Neutrophil (primary cell): ENCODE data around the gene MLXIP.

Source experiments
- H3K27ac ChIP-seq: fragments of 200-600 bp; sonication (generic); 2 replicates; pipeline ENCODE4 v1.5.1; 2016; ENCODE audit warnings: mild to moderate bottlenecking, moderate library complexity
- H3K27me3 ChIP-seq: fragments of 200-600 bp; sonication (generic); 2 replicates; pipeline ENCODE4 v1.6.0; 2016; ENCODE audit warnings: mild to moderate bottlenecking
- H3K36me3 ChIP-seq: fragments of 200-600 bp; sonication (generic); 2 replicates; pipeline ENCODE4 v1.5.1; 2017
- H3K4me1 ChIP-seq, 2 experiments: fragments of 200-600 bp in 1 of 2; sonication (generic) in 1 of 2; 1 replicate in 1 of 2; 2 replicates in 1 of 2; pipeline versions ENCODE4 v1.5.1 to v1.6.1; 2013 to 2016; ENCODE audit warnings: low read depth in 1 of 2, low read length in 1 of 2, mild to moderate bottlenecking in 1 of 2, moderate library complexity in 1 of 2; ENCODE audit not compliant: control insufficient read depth in 1 of 2, insufficient read depth in 1 of 2
- H3K4me3 ChIP-seq, 2 experiments: fragments of 200-600 bp in 1 of 2; sonication (generic) in 1 of 2; 1 replicate in 1 of 2; 2 replicates in 1 of 2; pipeline ENCODE4 v1.5.1; 2013 to 2016; ENCODE audit warnings: low read depth in 1 of 2, low read length in 1 of 2, mild to moderate bottlenecking in 1 of 2, moderate library complexity in 1 of 2
- H3K9me3 ChIP-seq: fragments of 200-600 bp; sonication (generic); 2 replicates; pipeline ENCODE4 v1.5.1; 2016
- TF ChIP-seq, protein P1 (sequence below): fragments of 200-600 bp; sonication (generic); IDR thresholded peaks from 2 replicates; pipeline ENCODE4 v1.5.1; 2016; ENCODE audit warnings: antibody characterized with exemption

Gene MLXIP

DNA sequence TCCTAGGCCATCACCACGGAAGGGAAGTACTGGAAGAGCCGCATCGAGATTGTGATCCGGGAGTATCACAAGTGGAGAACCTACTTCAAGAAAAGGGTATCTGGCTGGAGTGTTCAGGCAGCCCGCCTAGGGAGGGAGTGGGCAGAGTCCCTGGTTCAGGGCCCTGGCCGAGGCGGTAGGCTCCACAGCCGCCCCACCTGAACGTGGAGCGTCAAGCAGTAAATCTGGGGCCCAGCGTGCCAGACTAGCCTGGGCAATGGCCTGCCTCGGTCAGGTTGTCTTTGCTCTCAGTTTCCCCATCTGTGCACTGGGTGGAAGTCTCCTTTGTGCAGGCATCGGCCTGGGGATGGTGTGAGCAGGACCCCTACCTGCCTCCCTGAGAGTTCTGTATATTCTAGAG is 50.6 kb downstream of the MLXIP start:
- TF ChIP-seq, protein P1, sequence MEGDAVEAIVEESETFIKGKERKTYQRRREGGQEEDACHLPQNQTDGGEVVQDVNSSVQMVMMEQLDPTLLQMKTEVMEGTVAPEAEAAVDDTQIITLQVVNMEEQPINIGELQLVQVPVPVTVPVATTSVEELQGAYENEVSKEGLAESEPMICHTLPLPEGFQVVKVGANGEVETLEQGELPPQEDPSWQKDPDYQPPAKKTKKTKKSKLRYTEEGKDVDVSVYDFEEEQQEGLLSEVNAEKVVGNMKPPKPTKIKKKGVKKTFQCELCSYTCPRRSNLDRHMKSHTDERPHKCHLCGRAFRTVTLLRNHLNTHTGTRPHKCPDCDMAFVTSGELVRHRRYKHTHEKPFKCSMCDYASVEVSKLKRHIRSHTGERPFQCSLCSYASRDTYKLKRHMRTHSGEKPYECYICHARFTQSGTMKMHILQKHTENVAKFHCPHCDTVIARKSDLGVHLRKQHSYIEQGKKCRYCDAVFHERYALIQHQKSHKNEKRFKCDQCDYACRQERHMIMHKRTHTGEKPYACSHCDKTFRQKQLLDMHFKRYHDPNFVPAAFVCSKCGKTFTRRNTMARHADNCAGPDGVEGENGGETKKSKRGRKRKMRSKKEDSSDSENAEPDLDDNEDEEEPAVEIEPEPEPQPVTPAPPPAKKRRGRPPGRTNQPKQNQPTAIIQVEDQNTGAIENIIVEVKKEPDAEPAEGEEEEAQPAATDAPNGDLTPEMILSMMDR, result no peak
- Histone ChIP-seq H3K27ac (no peak overlapping the region), H3K9me3 (no peaks in the 10 kb centered on the region), H3K4me3 (no peak overlapping the region), H3K27me3 (no peaks in the 10 kb centered on the region), H3K4me1 (no peaks in the 10 kb centered on the region), H3K36me3 (peaks cover 69% of the 10 kb centered on the region)

DNA sequence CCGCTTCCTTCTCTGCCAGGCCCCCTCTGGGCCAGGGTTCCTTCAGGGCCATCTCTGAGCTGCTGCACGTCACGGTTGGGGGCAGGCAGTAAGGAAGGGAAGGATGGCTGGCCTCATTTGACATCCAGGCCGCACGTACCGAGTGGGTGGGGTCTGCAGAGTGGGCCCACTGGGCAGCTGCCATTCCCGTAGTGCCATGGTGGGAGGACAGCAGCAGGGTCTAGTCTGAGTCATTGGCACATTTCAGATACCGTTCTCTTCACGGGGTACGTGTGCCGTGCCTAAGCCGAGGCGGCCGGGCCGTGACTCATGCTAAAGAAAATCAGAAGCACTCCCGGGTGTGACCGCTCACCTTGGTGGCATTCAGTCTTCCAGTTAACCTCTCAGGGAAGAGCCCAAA is 51.6 kb downstream of the MLXIP start:
- Histone ChIP-seq H3K27me3 (no peaks in the 10 kb centered on the region), H3K27ac (no peak overlapping the region), H3K4me1 (no peaks in the 10 kb centered on the region), H3K4me3 (no peak overlapping the region), H3K9me3 (no peaks in the 10 kb centered on the region), H3K36me3 (peaks cover 79% of the 10 kb centered on the region)
- TF ChIP-seq, protein P1, result no peak

DNA sequence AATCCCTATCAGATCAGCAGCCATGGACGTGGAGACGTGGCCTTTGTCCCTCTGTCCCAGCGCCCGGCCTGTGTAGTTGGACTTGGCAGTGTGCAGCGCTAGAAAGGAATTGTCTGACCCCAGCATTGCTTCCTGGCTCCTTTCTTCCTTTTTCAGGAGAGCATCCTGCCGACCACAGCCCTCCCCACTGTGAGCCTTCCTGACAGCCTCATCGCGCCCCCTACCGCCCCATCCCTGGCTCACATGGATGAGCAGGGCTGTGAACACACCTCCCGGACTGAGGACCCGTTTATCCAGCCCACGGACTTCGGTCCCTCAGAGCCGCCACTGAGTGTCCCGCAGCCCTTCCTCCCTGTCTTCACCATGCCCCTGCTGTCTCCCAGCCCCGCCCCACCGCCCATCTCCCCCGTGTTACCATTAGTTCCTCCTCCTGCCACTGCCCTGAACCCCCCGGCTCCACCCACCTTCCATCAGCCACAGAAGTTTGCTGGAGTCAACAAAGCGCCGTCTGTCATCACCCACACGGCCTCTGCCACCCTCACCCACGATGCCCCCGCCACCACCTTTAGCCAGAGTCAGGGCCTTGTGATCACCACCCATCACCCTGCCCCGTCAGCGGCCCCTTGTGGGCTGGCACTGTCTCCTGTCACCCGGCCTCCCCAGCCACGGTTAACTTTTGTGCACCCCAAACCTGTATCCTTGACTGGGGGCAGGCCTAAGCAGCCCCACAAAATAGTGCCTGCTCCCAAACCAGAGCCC is 54.8 kb downstream of the MLXIP start:
- Histone ChIP-seq H3K4me1 (no peaks in the 10 kb centered on the region), H3K9me3 (no peaks in the 10 kb centered on the region), H3K4me3 (no peak overlapping the region), H3K27ac (no peak overlapping the region), H3K36me3 (peaks cover 89% of the 10 kb centered on the region), H3K27me3 (no peaks in the 10 kb centered on the region)
- TF ChIP-seq, protein P1, result no peak

DNA sequence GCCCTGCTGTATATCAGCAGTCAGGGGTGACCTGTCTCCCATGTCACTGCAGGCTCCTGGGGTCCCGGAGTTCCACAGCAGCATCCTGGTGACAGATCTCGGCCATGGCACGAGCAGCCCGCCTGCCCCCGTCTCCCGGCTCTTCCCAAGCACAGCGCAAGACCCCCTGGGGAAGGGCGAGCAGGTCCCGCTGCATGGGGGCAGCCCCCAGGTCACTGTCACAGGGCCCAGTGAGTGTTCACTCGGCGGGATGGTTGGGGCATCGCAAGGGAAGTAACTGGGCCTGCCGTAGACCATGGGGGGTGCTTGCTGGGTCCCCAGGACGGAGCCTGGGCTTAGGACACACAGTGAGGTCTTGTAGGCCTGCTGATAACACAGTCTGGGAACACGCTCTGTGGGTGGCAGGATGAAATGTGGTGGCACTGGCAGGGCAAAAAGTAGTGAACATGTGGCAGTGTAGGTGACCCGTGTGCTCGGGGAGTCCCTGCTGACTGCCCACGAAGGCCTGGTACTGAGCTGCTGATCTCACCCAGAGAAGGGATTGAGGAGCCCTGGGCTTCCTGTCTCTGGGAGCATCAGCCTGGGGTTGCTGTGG is 57.0 kb downstream of the MLXIP start:
- no peak overlapping the region for H3K27ac ChIP-seq
- TF ChIP-seq, protein P1, result no peak

DNA sequence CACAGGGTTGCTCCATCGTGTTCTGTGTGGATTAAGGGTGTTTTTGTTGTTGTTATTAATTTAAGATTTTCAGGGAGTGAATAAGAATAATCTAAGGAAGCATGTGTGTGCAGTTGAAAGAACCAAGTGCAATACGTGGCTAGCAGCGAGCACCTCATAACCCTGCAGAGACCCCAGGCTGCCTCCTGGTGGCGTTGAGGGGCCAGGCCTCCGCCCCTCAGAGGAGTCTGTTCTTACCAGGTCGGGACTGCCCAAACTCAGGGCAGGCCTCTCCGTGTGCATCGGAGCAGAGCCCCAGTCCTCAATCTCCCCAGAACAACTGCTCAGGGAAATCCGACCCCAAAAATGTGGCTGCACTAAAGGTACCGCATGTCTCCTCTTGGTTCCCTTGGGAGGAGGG is 58.7 kb downstream of the MLXIP start:
- H3K9me3 ChIP-seq, result no peaks in the 10 kb centered on the region
- H3K27ac ChIP-seq, result no peak overlapping the region
- no peaks in the 10 kb centered on the region for H3K4me1 ChIP-seq
- H3K36me3 ChIP-seq, result peaks cover 91% of the 10 kb centered on the region
- TF ChIP-seq, protein P1, result no peak
- no peaks in the 10 kb centered on the region for H3K27me3 ChIP-seq
- H3K4me3 ChIP-seq, result no peak overlapping the region

More for the DNA sequence above, 57.0 kb downstream of the MLXIP start:
- Histone ChIP-seq H3K4me1 (no peaks in the 10 kb centered on the region), H3K36me3 (peaks cover 87% of the 10 kb centered on the region), H3K4me3 (no peak overlapping the region), H3K27me3 (no peaks in the 10 kb centered on the region), H3K9me3 (no peaks in the 10 kb centered on the region)
